ENCODE data around the gene IL1B.

The IL1B gene

DNA sequence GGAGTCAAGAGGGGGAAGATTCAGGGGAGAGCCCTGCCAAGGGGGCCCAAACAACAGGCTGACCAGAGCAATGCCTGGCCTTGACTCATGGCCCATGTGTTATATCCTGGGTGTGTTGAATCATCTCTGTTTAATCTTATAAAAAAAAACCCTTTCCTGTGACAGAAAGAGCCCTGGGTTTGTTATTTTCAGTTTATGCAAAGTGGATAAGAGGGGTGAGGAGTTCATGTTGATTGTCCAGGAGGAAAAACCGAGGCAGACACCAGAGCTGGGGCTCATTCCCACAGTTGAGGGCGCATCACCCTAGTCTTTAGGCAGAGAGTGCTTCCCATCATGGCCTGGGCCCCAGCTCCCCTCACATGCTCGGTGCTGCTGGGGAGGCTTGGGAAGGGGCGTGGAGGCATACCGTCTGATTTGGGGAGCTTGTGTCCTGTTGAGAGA lies 43.5 kb upstream of the IL1B start:
- H3K4me3 ChIP-seq (ENCODE audit: low read length) = no peak overlapping the region

DNA sequence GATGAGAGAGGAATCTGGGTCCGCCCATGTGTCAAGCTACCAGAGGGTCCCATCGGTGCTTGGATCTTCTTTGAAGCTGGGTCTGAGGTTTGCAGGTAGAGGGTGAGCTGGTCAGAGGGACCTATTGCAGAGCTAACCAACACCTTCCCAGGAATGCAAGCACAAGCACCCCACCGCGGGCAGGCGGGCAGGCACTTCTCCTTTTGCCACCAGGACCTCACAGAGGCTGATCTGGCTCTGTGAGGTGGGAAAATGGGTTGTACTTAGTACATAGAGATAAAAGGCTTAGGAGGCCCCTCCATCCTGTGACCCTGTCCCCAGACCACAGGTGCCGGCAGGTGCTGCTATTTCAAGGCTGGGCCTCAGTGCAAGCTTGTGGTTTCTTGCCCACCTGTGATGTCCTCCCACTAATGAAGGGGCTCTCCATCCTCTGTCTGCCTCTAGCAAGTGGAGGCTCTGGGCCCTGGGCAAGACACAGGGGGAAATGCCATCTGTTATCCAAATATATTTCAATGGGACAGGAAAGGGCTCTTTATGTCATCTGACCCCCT lies 43.0 kb upstream of the IL1B start:
- H3K4me3 ChIP-seq (ENCODE audit: low read length) = no peak overlapping the region
- TF ChIP-seq, protein P1, sequence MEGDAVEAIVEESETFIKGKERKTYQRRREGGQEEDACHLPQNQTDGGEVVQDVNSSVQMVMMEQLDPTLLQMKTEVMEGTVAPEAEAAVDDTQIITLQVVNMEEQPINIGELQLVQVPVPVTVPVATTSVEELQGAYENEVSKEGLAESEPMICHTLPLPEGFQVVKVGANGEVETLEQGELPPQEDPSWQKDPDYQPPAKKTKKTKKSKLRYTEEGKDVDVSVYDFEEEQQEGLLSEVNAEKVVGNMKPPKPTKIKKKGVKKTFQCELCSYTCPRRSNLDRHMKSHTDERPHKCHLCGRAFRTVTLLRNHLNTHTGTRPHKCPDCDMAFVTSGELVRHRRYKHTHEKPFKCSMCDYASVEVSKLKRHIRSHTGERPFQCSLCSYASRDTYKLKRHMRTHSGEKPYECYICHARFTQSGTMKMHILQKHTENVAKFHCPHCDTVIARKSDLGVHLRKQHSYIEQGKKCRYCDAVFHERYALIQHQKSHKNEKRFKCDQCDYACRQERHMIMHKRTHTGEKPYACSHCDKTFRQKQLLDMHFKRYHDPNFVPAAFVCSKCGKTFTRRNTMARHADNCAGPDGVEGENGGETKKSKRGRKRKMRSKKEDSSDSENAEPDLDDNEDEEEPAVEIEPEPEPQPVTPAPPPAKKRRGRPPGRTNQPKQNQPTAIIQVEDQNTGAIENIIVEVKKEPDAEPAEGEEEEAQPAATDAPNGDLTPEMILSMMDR (conservative IDR thresholded peaks at IDR 0.05; ENCODE audit: low read length) = no peak
- no peak for DNase-seq (ENCODE audit: low read depth)

More for the DNA sequence above, 43.5 kb upstream of the IL1B start:
- peak; percentile 50 for DNase-seq (ENCODE audit: low read depth)
- TF ChIP-seq, protein P1 (conservative IDR thresholded peaks at IDR 0.05; ENCODE audit: low read length) = no peak

- TF ChIP-seq, protein P1 (conservative IDR thresholded peaks at IDR 0.05; ENCODE audit: low read length) = no peak
- DNase-seq (ENCODE audit: low read depth) = peak; percentile 51
- no peak overlapping the region for H3K4me3 ChIP-seq (ENCODE audit: low read length)
Observed at GRCh38 chr2:112877423-112877822, 40.8 kb upstream of the IL1B start.

GRCh38 chr2:112876971-112877361 lies 40.4 kb upstream of the IL1B start:
- TF ChIP-seq, protein P1 (conservative IDR thresholded peaks at IDR 0.05; ENCODE audit: low read length) = no peak
- no peak overlapping the region for H3K4me3 ChIP-seq (ENCODE audit: low read length)
- peak; percentile 5 for DNase-seq (ENCODE audit: low read depth)

- TF ChIP-seq, protein P1 (conservative IDR thresholded peaks at IDR 0.05; ENCODE audit: low read length) = no peak
- no peak for DNase-seq (ENCODE audit: low read depth)
- no peak overlapping the region for H3K4me3 ChIP-seq (ENCODE audit: low read length)
Observed at GRCh38 chr2:112876257-112876970, 39.8 kb upstream of the IL1B start.

DNA sequence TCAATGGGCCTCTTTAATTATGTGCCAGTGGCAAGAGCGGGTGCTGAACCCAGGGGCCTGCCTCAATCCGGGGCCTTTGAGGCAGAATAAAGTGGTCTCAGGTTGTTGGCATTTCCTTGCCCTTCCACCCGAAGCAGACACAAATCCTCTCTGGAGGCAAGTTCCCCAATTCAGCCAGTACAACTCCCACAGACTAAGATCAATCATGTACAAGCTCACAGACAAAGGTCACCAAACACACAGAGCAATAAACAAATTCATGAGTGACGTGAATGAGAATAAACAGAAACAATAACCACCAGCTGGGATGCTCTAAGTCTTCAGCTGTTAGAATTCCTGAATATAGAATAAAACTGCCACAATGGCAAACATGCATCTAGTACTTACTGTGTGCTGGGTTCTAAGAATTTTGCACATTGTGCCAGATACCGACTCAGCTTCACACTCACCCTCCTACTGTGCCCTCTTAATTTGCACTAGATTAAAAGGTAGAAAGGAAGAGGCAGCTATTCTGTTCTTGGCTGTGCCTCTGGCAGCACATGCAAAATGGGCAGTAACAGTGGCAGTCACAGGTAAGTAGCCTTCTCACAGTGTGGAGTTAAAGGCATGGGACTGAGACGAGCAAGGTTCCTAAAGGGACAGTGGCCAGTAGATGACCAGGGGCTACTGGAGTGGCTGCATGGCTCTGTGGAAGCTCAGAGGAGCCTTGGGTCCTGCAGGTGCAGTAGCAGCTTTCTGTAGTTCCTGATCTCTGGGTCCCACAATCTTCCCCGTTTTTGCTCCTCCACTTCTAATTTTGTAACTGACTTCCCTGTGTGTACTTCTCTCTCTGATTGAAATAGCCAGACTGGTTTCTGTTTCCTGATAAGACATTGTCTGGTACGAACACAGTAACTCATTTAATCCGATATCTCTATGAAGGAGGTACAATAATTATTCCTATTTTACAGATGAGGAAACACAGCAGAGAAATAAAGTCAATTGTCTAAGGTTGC lies 34.6 kb upstream of the IL1B start:
- DNase-seq (ENCODE audit: low read depth) = no peak
- no peak overlapping the region for H3K4me3 ChIP-seq (ENCODE audit: low read length)
- TF ChIP-seq, protein P1 (conservative IDR thresholded peaks at IDR 0.05; ENCODE audit: low read length) = no peak

Data from AG10803 (cell line).